Bronchial epithelial cell (primary cell): Measurements from ENCODE around the gene LAMB1. TPM values are rescaled to one million over a fixed set of nuclear protein-coding genes. Genes with fewer than 3 reads are reported as not detected.

ENCODE experiments used
- DNase-seq: peaks from one replicate; pipeline ENCODE4 v3.0.0-alpha.2; 2010; ENCODE audit warnings: low read depth
- FAIRE-seq: peaks from 2 replicates; lab custom pipeline; 2011; peaks lifted over from hg19 to GRCh38; lab: Jason Lieb, UNC
- H3K27me3 ChIP-seq: 2 replicates; pipeline ENCODE4 v1.5.1; 2011; ENCODE audit warnings: low read length; ENCODE audit not compliant: control insufficient read depth, insufficient read depth
- H3K36me3 ChIP-seq: 2 replicates; pipeline ENCODE4 v1.5.1; 2011; ENCODE audit warnings: low read length; ENCODE audit not compliant: control insufficient read depth, insufficient read depth
- H3K4me3 ChIP-seq: 2 replicates; pipeline ENCODE4 v1.5.1; 2011; ENCODE audit warnings: mild to moderate bottlenecking, low read depth, low read length, control low read depth
- CTCF ChIP-seq: IDR thresholded peaks from 2 replicates; pipeline ENCODE4 v1.5.1; 2011; ENCODE audit warnings: mild to moderate bottlenecking, moderate library complexity, low read length, control low read depth, inconsistent platforms; ENCODE audit not compliant: insufficient read depth, severe bottlenecking
- total RNA-seq: library from RNA; depleted of rRNA; stranded (reverse); fragments of >200 nt; gene quantifications from 2 replicates; pipeline ENCODE4 v1.2.1, GENCODE V29; 2014

LAMB1 gene
- 70.0 and 75.8 TPM in 2 replicates for total RNA-seq

GRCh38 chr7:108002726-108003598 is at the start of gene LAMB1:
Gene LAMB1 (minus strand): TSS chr7:108003161. CDS start chr7:108002885, 276 bp downstream.
- H3K27me3 ChIP-seq, result no peaks in the 10 kb centered on the region
- DNase-seq (peak; percentile 47), FAIRE-seq (no peak)
- TF ChIP-seq CTCF, result no peak
- peak within 1 kb of the TSS; percentile 54 for H3K4me3 ChIP-seq
- no peaks in the 10 kb centered on the region for H3K36me3 ChIP-seq

GRCh38 chr7:108051454-108051853 is 48.5 kb upstream of the LAMB1 start:
- H3K4me3 ChIP-seq, result no peak overlapping the region
- no peak for TF ChIP-seq CTCF
- no peak for FAIRE-seq
- no peaks in the 10 kb centered on the region for H3K27me3 ChIP-seq
- DNase-seq, result no peak
- H3K36me3 ChIP-seq, result no peaks in the 10 kb centered on the region

GRCh38 chr7:108049962-108050361 is 47.0 kb upstream of the LAMB1 start:
- Histone ChIP-seq H3K36me3 (no peaks in the 10 kb centered on the region), H3K27me3 (no peaks in the 10 kb centered on the region), H3K4me3 (no peak overlapping the region)
- no peak for TF ChIP-seq CTCF
- no peak for FAIRE-seq
- no peak for DNase-seq

- TF ChIP-seq CTCF, result no peak
- Histone ChIP-seq H3K4me3 (no peak overlapping the region), H3K36me3 (no peaks in the 10 kb centered on the region), H3K27me3 (no peaks in the 10 kb centered on the region)
- FAIRE-seq (no peak), DNase-seq (no peak)
Measured at GRCh38 chr7:108048422-108048821, 45.5 kb upstream of the LAMB1 start.

GRCh38 chr7:108046952-108047506 is 44.1 kb upstream of the LAMB1 start:
- Histone ChIP-seq H3K4me3 (no peak overlapping the region), H3K36me3 (no peaks in the 10 kb centered on the region), H3K27me3 (no peaks in the 10 kb centered on the region)
- TF ChIP-seq CTCF, result no peak
- FAIRE-seq, result no peak
- peak; percentile 92 for DNase-seq
